GM21786 (cell line): ENCODE results near the gene RAB7A.
A peak's percentile ranks its signal among the peaks of the same experiment; 100 is the strongest.

Experiments used
- ATAC-seq: cut with Tn5 transposase; IDR thresholded peaks from one replicate; pipeline ENCODE4 v1.9.1; 2021; ENCODE audit not compliant: unreplicated experiment

RAB7A gene

DNA sequence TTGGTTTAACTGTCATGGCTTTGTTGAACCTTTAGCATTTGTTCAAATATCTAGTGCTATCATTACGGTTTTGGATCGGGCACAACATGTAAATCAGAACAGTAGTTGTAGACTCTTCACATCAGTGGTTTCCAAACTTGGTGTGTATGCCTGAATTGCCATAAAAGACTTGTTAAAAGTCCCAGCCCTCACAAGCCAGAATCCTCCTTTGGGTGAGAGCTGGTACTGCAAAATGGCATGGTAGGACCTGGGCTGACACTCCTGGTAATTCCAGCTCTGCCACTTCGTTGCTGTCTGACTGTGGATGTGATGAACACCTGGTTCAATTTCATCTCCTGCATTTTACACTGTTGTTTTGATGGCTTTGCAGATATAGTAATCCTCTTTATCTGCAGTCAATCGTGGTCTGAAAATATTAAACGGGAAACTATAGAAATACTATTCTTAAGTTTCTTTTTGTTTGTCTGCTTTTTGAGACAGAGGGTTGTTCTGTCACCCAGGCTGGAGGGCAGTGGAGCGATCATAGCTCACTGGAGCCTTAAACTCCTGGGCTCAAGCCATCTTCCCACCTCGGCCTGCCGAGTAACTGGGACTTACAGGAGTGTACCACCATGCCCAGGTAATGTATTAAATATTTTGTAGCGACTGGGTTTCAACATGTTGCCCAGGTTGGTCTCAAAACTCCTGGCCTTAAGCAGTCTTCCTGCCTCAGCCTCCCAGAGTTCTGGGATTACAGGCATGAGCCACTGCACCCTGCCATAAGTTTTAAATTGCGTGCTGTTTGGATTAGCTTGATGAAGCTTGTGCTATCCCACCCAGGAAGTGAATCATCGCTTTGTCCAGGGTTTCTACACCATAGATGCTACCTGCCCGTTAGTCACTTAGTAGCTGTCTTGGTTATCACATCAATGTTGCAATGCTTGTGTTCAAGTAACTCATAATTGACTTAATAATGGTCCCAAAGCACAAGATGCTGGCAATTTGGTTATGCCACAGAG is 61.6 kb downstream of the RAB7A start:
- no peak for ATAC-seq

DNA sequence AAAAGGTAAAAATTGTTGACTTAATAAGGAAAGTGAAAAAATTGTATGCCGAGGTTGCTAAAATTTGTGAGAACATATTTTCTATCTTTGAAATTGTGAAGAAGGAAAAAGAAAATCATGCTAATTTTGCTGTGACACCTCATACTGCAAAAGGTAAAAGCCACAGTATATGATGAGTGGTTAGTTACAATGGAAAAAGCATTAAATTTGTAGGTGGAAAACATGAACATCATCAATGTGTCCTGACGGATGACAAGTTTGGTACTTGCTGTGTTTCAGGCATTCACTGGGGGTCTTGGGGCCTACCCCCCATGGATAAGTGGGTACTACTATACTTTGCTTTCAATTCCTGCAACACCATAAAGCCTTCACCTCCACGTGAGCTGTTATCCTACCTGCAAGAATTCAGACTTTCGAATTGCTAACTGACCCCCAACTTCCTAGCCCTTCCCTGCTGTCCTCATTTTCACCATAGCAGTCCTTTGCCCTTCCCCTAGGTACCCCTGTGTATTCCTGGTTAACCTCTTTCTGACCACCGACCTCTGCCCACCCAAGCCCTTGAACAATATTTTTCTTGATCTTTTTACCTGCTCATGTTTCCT is 62.4 kb downstream of the RAB7A start:
- ATAC-seq: no peak

DNA sequence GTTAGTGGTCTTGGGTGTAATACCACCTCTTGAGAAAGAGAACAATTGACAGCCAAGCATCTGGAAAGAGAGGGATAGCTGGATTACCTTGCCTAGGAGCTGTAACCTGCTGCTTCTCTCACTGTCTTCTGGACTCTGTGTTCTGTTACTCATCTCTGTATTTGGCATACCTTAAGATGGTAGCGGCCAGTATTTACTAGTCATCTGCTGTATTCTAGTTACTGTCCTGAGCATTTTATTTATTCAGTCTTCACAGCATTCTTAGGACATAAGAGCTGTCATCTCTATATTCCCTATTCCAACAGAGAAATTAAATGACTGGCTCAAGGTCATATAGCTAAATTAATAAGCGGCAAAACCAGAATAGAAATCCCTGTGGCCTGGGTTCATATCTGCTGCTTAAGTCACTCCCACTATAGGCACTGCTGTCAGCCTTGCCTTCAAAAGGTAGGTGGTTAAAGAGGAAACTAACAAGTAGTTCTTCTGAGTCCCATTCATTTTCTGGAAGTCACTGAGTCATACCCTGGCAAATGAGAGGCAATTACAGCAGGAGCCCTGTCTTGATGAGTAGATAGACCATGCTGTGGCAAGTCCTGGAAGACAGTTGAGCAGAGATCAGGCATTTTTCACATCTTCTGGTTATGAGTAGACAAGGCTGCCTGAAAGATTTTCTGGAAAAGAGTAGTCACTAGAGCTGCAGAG is 68.2 kb downstream of the RAB7A start:
- ATAC-seq: peak; percentile 12

DNA sequence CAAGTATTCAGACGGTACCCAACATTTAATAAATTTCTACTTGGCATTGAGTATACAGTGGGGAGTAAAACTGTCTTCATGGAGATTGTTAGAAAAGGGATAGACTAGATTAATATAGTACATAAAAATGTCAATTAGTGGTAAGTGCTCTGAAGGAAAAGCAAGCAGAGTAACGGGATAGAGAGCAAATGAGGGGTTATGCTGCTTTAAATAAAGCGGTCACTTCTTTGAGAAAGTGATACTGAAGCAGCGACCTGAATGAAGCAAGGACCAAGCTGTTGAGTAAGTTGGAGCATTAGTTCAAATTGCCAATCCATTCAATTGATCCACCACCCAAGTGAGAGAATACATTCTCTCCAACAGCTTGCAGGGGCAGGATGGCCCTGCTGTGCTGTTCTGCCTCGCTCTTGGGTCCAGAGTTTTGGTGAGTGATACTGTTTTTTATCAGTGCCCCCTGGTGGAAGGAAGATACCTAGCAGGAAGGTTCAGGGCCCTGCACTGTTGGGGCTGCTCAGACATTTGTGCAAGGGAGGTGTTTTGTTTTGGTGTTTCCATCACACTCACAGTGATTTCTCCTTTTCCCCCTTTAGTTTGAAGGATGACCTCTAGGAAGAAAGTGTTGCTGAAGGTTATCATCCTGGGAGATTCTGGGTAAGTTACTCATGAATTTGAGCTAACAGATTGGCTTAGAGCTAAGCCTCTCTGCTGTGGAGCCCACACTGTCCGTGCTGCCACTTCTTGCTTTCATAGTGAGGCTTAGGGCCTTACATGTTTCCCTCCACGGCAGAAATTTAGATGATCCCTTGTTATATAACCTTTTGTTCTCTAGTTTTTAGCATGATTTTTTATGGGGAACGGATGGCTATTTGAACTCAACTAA is 69.0 kb downstream of the RAB7A start:
- peak; percentile 76 for ATAC-seq

DNA sequence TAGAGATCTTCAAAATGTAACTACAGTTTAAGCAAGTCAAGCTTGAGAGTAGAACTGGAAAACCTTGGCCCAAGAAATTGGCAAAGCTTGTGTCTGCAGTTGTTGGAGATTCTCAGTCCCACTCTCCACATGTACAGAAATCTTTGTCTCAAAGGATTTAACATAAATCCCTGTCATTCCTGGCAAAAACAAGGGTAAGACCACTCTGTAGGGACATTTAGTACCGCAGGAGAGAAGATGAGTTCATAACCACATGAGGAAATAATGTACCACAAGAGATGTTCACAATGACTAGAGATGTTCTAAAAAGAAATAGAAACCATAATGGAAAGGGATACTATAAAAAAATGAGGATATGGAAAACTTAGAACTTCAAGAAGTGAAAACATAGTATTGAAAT is 73.7 kb downstream of the RAB7A start:
- ATAC-seq: no peak

DNA sequence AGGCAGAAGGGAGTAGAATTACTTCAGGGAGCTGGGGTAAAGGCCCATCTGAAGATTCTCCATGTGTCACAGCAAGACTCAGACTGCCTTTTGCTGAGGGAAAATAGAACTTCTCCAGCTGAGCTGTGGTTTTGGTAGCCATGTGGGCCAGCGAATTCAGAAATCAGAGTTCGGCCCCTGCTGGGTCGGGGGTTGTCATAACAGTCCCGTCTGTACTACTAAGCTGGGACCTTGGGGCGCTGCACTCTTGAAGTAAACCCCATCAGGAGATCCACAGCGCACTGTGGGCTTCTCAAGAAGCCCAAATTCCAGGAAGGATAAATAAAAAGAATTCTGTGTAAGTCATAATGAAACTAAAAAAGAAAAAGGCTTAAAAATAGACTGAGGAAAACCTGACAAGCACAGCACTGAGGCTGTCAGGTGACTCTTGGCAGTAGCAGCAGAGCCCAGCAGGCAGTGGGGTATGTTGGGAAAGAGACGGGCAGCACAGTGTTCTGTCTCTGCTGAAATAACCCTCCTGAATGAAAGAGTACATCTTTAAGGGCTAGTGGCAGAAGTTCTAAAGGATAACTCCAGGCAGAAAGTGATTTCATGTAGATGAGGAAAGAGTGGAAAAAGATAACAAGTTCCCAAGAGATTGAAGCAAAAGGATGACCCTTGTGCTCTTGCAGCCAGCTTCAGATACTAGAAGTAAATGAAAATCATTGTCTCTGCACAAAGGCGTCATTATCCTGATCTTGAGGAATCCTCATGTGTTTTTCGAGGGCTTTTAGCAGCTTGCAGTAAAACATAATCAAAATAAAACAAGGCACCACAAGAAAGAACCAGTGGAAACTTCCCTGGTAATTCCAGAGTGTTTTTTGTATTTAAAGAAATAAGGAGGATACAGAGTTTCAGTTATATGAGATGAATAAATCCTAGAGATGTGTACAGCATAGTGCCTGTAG is 74.5 kb downstream of the RAB7A start:
- ATAC-seq: no peak

DNA sequence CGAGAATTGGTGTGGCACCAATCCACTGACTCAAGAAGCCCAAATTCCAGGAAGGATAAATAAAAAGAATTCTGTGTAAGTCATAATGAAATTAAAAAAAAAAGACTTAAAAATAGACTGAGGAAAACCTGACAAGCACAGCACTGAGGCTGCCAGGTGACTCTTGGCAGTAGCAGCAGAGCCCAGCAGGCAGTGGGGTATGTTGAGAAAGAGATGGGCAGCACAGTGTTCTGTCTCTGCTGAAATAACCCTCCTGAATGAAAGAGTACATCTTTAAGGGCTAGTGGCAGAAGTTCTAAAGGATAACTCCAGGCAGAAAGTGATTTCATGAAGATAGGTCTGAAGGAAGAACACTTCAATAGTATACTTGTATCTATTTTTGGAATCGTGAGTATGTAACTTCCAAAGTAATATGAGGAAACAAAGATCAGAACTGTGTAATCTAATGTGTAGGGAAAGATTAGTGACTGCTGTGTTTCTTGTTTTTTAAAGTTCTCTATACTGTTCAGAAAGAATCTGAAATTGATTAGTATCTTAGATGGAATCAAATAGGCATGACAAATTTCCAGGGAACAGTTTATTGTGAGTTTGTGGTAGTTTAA is 75.9 kb downstream of the RAB7A start:
- no peak for ATAC-seq

DNA sequence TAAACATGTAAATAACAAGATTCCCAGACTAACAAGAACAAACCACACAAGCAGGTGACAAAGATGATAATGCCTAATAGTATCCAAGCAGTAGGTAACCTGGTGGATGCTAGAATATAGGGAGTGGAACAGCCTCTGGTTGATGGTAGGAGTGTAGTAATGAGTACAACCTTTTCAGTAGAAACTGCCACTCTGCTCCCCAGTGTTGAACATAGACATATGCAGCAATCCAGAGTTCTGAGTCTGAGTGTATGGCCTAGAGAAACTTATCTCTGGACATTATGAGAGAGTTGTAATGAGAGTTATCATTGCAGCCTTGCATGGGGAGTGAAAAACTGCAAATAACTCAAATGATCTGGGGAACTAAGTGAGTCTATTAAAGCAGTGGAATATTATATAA is 77.3 kb downstream of the RAB7A start:
- ATAC-seq: no peak

DNA sequence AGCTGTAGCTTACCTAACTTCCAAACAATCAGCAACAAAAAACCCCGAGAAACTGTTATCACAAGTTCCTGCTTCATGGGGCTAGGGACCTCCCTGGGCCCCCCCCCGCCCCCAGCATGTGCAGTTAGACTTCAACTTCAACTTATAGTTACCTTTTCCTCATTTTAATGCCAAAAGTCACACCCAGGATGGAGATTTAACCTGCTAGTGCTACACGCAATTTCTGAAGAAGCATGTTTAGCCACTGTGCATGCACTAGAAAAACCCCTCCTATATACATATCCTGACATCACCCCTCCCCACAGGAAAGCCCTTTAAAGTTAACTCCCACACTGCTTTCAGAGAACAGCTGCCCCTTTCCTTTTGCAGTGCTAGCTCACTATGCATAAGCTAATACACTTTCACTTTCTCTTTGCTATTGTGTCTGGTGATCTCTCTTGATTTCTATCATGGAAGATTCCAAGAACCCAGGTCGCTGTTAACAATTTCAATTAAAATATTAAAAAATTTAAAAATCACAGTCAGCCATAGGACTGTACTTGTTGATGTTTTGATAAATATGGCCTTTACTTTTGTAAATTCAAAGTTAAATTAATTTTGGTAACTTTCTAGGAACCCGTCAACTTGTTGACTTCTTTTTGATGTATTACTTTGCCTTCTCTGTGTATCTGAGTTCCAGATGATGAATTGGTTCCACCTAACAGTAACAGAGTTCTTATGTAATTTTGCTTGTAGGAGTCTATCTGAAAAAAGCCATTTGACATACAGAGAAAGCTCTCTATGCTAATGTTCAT is 78.2 kb downstream of the RAB7A start:
- ATAC-seq: peak; percentile 88

DNA sequence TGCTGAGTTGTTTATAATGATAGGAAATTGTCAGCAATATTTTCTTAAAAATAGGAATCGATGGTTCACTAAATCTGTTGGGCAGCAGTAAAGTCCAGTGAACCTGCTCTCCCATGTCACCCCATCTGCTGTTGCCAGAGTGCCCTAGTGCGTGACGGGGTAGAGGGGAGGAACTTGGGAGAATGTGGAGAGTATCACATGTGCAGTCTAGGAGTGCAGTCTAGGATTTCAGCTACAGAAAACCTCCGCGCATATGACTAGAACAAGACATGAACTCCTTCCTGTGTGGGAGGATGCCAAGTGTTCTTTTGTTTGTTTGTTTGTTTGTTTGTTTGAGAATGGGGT is 78.8 kb downstream of the RAB7A start:
- no peak for ATAC-seq

DNA sequence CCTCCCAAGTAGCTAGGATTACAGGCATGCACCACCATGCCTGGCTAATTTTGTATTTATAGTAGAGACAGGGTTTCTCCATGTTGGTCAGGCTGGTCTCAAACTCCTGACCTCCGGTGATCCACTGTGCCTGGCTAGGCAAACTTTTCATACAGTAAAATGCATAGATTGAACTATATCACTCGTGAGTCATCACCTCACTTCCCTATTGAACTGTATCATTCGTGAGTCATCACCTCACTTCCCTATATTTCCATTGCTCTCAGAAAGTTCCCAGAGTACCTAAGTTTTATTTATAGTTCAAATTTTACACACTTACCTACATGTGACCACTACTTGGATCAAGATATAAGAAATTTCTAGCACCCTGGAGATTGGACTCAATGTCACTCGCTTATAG is 79.8 kb downstream of the RAB7A start:
- no peak for ATAC-seq

DNA sequence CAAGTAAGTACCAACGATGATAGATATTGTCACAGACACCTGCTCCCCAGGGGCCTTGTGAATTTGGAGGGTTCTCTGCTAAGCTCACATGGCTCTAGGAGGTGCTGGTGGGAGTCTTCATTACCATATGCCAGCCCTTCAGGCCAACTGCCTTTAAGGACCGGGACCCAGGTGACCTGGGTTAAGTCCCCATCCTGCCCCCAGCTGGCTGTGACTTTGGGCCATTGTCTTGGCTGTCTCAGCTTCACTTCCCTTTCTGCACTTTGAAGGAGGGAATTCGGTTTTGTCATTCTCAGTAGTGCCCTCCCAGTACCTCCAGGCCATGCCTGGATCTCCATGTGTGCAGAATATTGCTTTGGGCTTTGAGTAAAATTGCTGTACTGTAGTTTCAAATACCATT is 80.6 kb downstream of the RAB7A start:
- ATAC-seq: no peak

DNA sequence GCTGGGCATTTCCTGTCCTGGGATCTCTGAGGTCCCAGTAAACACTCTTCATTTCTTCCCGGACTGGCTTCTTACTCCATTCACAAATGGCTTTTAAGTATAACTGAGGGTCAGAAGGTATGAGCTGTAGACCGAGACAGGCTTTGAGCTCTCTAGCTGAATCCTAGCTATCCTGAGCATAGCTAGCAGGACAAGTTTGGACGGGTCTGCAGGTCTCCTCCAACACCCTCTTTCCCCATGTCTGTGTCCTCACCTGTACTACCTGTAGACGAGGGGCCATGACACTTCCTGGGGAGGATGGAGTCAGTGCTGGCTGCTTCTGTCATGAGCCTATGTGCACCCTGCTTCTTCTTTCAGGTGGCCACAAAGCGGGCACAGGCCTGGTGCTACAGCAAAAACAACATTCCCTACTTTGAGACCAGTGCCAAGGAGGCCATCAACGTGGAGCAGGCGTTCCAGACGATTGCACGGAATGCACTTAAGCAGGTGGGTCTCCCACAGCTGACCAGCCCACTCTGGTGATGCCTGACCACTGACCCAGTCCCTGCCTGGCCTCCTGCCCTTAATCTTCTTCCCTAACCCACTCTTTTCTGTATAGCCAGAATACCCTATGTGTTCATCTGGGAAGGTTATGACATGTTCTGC is 81.3 kb downstream of the RAB7A start:
- no peak for ATAC-seq

DNA sequence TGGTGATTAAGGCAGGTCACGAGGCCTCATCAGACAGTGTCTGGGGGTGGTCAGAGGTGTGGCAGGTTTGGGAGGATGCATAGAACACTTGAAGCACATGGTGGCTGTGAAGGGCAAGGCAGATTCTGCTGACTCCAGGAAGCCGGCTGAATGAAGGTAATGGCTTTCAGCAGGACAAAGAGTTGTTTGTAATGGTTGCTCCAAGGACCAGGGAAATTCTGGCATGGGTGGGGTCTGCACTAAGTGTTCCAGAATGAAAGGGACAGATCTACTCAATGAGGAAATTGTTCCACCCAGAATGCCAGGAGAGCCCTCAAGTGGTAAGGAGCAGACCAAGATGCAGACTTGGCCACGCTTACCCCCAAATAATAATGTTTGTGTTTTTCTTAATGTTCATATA is 82.7 kb downstream of the RAB7A start:
- ATAC-seq: no peak

DNA sequence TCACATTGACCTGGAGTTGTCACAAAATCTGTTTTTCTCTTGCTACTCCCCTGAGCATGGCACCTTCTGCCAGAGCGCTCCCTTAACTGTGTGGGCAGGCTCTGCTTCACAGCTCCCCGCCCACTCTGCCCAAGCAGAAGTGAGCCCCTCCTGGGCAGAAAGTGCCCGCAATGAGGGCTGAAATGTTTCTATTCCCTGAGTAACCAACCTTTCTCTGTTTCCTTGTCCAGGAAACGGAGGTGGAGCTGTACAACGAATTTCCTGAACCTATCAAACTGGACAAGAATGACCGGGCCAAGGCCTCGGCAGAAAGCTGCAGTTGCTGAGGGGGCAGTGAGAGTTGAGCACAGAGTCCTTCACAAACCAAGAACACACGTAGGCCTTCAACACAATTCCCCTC is 87.1 kb downstream of the RAB7A start:
- ATAC-seq: no peak

DNA sequence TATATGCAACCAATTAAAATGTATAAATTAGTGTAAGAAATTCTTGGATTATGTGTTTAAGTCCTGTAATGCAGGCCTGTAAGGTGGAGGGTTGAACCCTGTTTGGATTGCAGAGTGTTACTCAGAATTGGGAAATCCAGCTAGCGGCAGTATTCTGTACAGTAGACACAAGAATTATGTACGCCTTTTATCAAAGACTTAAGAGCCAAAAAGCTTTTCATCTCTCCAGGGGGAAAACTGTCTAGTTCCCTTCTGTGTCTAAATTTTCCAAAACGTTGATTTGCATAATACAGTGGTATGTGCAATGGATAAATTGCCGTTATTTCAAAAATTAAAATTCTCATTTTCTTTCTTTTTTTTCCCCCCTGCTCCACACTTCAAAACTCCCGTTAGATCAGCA is 88.1 kb downstream of the RAB7A start:
- ATAC-seq: no peak

DNA sequence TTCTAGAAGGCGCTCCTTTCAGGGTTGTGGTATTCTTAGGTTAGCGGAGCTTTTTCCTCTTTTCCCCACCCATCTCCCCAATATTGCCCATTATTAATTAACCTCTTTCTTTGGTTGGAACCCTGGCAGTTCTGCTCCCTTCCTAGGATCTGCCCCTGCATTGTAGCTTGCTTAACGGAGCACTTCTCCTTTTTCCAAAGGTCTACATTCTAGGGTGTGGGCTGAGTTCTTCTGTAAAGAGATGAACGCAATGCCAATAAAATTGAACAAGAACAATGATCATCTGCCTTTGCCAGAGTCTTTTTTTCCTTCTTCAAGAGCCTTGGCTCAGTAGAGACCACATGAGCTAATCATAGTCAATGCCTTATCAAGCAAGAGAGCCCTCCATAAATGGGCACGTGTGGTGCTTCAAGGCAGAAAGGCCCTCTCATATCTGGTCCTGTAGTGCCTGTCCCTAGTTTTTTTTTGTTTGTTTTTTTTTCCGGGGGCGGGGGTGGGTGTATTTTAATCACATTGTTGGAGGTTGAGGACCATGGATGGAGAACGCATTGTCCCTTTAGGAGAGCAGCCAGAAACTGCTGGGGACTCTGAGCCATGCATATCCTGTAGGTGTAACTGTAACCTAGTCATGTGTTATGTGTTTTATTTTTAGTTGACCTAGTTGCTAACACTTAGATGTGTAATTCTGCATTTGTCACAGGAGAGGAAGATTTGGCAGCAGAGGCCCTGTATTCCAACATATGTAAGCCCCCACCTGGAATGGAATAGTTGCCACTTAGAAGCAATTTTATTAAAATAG is 88.7 kb downstream of the RAB7A start:
- ATAC-seq: no peak
